KMS-11 (cell line): ENCODE results near the gene SYNE4.

Experiments used
- H2AFZ ChIP-seq: fragments of 200-600 bp; sonication (generic); 2 replicates; pipeline ENCODE4 v1.6.1; 2016; ENCODE audit warnings: antibody characterized with exemption, mixed run types, low read depth
- H3K27ac ChIP-seq: fragments of 200-600 bp; sonication (generic); 2 replicates; pipeline ENCODE4 v1.6.1; 2016; ENCODE audit warnings: mild to moderate bottlenecking, mixed run types
- H3K27me3 ChIP-seq: fragments of 200-600 bp; sonication (generic); 2 replicates; pipeline ENCODE4 v1.6.1; 2017; ENCODE audit warnings: mild to moderate bottlenecking, low read depth, mixed run types, moderate library complexity; ENCODE audit not compliant: insufficient read depth
- H3K36me3 ChIP-seq: fragments of 200-600 bp; sonication (generic); 2 replicates; pipeline ENCODE4 v1.6.1; 2017; ENCODE audit warnings: mild to moderate bottlenecking, mixed run types; ENCODE audit not compliant: insufficient read depth
- H3K4me1 ChIP-seq: fragments of 200-600 bp; sonication (generic); 2 replicates; pipeline ENCODE4 v1.6.1; 2016; ENCODE audit warnings: mild to moderate bottlenecking, low read depth, mixed run types; ENCODE audit not compliant: poor library complexity, severe bottlenecking
- H3K4me2 ChIP-seq: fragments of 200-600 bp; sonication (generic); 2 replicates; pipeline ENCODE4 v1.7.0; 2016; ENCODE audit warnings: mild to moderate bottlenecking, mixed run types
- H3K4me3 ChIP-seq: fragments of 200-600 bp; sonication (generic); IDR thresholded peaks from 2 replicates; pipeline ENCODE4 v1.6.1; 2017; ENCODE audit warnings: low read depth, low read length, mixed read lengths; ENCODE audit not compliant: insufficient read depth
- H3K79me2 ChIP-seq: fragments of 200-600 bp; sonication (generic); 2 replicates; pipeline ENCODE4 v1.6.1; 2016; ENCODE audit warnings: low read depth, mixed run types; ENCODE audit not compliant: insufficient read depth
- H3K9ac ChIP-seq: fragments of 200-600 bp; sonication (generic); 2 replicates; pipeline ENCODE4 v1.6.1; 2016; ENCODE audit warnings: mild to moderate bottlenecking, mixed run types
- H4K20me1 ChIP-seq: fragments of 200-600 bp; sonication (generic); 2 replicates; pipeline ENCODE4 v1.6.1; 2016; ENCODE audit warnings: mild to moderate bottlenecking, mixed run types; ENCODE audit not compliant: insufficient read depth
- TF ChIP-seq, protein P1 (sequence below): fragments of 200-600 bp; sonication (generic); conservative IDR thresholded peaks from 2 replicates; pipeline ENCODE4 v1.6.1; 2017; ENCODE audit warnings: low read depth, mild to moderate bottlenecking, antibody characterized with exemption, low read length, moderate library complexity, mixed read lengths

The SYNE4 gene

DNA sequence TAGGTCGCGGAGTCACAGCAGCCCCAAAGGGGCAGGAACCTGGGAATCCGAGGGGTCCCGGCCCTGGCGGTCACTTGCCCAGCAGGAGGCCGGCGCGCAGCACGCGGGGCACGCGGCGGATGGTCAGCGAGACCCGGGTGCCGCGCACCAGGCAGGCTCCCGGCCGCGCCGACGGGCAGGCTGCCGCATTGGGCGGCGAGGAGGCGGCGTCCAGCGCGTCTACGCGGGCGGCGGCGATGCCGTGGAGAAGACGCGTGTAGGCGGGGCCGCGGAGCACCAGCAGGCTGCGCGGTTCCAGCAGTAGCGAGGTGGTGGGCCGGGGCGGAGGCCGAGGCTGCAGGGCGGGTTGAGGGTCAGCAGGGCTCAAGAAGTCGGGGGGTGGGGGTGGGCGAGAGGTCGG is 607 bp upstream of the SYNE4 start:
- Histone ChIP-seq H3K27ac (no peak overlapping the region), H3K9ac (no peak overlapping the region), H3K27me3 (no peaks in the 10 kb centered on the region), H3K4me3 (no peak overlapping the region), H3K4me2 (peak overlapping the region; percentile 39; the same call in 1 of the 2 replicates), H3K4me1 (peaks cover 5% of the 10 kb centered on the region), H3K79me2 (no peaks in the 10 kb centered on the region; the same call in 1 of the 2 replicates), H4K20me1 (no peaks in the 10 kb centered on the region), H3K36me3 (no peaks in the 10 kb centered on the region), H2AFZ (no peak overlapping the region)
- TF ChIP-seq, protein P1, sequence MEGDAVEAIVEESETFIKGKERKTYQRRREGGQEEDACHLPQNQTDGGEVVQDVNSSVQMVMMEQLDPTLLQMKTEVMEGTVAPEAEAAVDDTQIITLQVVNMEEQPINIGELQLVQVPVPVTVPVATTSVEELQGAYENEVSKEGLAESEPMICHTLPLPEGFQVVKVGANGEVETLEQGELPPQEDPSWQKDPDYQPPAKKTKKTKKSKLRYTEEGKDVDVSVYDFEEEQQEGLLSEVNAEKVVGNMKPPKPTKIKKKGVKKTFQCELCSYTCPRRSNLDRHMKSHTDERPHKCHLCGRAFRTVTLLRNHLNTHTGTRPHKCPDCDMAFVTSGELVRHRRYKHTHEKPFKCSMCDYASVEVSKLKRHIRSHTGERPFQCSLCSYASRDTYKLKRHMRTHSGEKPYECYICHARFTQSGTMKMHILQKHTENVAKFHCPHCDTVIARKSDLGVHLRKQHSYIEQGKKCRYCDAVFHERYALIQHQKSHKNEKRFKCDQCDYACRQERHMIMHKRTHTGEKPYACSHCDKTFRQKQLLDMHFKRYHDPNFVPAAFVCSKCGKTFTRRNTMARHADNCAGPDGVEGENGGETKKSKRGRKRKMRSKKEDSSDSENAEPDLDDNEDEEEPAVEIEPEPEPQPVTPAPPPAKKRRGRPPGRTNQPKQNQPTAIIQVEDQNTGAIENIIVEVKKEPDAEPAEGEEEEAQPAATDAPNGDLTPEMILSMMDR: no peak

DNA sequence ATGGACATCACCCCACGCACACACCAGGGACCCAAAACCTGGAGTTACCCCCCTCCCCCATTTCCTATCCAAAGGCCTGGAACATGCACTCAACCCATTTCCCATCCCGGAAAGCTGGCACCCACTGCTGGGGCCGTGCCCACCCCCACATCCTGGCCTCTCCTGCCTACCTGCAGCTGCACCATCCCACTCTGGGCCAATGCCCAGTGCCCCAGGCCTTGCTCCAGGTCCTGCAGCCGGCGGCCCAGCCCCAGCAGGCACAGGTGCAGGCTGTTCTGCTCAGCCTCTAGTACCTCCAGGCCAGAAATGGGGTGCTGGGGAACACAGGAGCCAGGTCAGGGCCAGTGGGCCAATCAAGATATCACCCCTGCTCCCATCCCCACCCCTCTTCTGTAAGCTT is 1.7 kb downstream of the SYNE4 start:
- Histone ChIP-seq H3K79me2 (no peaks in the 10 kb centered on the region), H4K20me1 (no peaks in the 10 kb centered on the region), H3K9ac (no peak overlapping the region), H3K27me3 (no peaks in the 10 kb centered on the region), H3K4me1 (no peaks in the 10 kb centered on the region), H3K36me3 (no peaks in the 10 kb centered on the region), H3K27ac (no peak overlapping the region), H3K4me2 (no peak overlapping the region), H3K4me3 (no peak overlapping the region), H2AFZ (no peak overlapping the region)
- TF ChIP-seq, protein P1: no peak

DNA sequence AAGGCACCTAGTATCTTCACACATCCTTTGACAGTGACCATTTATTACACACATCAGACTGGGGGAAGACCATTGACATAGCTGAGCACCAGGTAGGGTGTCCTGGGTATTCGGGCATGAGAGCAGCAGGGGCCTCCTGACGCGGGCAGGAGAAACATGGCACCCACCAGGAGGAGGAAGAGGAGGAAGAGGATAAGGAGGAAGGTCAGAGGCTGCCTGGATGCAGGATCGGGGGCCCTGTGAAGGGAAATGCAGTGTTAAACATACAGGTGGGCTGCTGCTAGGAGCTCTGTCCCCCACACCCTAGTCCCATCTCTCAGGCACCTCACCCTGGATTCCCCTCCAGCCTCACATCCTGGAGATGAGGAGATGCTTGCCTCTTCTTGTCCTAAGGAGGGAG is 5.3 kb downstream of the SYNE4 start:
- Histone ChIP-seq H3K4me3 (no peak overlapping the region), H3K27ac (no peak overlapping the region), H2AFZ (no peak overlapping the region), H3K79me2 (no peaks in the 10 kb centered on the region), H4K20me1 (no peaks in the 10 kb centered on the region), H3K9ac (no peak overlapping the region), H3K4me1 (no peaks in the 10 kb centered on the region), H3K4me2 (no peak overlapping the region), H3K36me3 (no peaks in the 10 kb centered on the region), H3K27me3 (no peaks in the 10 kb centered on the region)
- TF ChIP-seq, protein P1: no peak

DNA sequence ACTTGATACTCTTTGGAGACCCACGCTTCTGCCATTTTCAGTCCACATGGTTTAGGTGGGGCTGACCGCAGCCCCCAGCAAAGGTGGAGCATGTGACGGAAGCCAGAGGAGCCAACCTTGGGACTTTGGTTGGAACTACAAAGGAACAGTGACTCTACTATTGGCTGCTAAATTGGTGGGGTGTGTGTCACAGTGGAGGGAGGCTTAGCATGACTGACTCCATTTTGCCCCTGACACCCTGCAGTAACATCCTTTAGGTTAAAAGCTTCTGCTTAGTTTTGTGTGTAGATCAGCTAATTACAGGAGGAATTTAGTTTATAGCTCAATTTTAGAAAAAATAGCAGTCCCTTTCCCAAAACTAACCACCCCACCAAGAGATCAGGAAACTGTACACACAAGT is 7.0 kb downstream of the SYNE4 start:
- Histone ChIP-seq H3K79me2 (peaks cover 6% of the 10 kb centered on the region), H3K4me1 (peaks cover 2% of the 10 kb centered on the region), H3K27ac (no peak overlapping the region), H2AFZ (no peak overlapping the region), H3K4me3 (no peak overlapping the region), H4K20me1 (no peaks in the 10 kb centered on the region), H3K4me2 (no peak overlapping the region), H3K27me3 (no peaks in the 10 kb centered on the region), H3K36me3 (no peaks in the 10 kb centered on the region), H3K9ac (no peak overlapping the region)
- TF ChIP-seq, protein P1: no peak
